Cardiac muscle cell (in vitro differentiated cells and primary cell): Measurements from ENCODE around the gene GPT2. TPM values are rescaled to one million over a fixed set of nuclear protein-coding genes. Genes with fewer than 3 reads are reported as not detected.
A peak's percentile ranks its signal among the peaks of the same experiment; 100 is the strongest.

ENCODE experiments used
- DNase-seq, 2 donors: peaks; one replicate each; pipeline versions ENCODE4 v3.0.0 to v3.0.0-alpha.2; 2010 to 2017; ENCODE audit warnings: low read depth in 1 of 2, low spot score in 1 of 2
- H3K27ac ChIP-seq: fragments of 200-600 bp; sonication (generic); 2 replicates; pipeline ENCODE4 v1.5.1; 2016
- H3K27me3 ChIP-seq: fragments of 200-600 bp; sonication (generic); 2 replicates; pipeline ENCODE4 v1.6.0; 2016; ENCODE audit warnings: control low read depth
- H3K36me3 ChIP-seq: fragments of 200-600 bp; sonication (generic); 2 replicates; pipeline ENCODE4 v1.5.1; 2016; ENCODE audit warnings: control low read depth
- H3K4me1 ChIP-seq: fragments of 200-600 bp; sonication (generic); 2 replicates; pipeline ENCODE4 v1.8.1; 2017; ENCODE audit warnings: low read depth, mild to moderate bottlenecking, mixed run types
- H3K4me3 ChIP-seq: fragments of 200-600 bp; sonication (generic); 2 replicates; pipeline ENCODE4 v1.5.1; 2016; ENCODE audit warnings: mild to moderate bottlenecking
- H3K9me3 ChIP-seq: fragments of 200-600 bp; sonication (generic); 2 replicates; pipeline ENCODE4 v1.5.1; 2017; ENCODE audit warnings: low read depth, mild to moderate bottlenecking, control low read depth
- polyA plus RNA-seq: library from polyadenylated mRNA; unstranded; fragments of >200 nt; fragmentation: Nextera tagmentation; extraction: Ambion mirVana; gene quantifications from 2 replicates; pipeline ENCODE4 v1.2.1, GENCODE V29; 2016
- total RNA-seq: library from RNA; depleted of rRNA; stranded (reverse); fragments of >200 nt; gene quantifications from 2 replicates; pipeline ENCODE4 v1.2.3, GENCODE V29; 2016
- TF ChIP-seq, protein P1 (sequence below): IDR thresholded peaks from 2 replicates; pipeline ENCODE4 v1.5.1; 2012; ENCODE audit warnings: low read depth, mild to moderate bottlenecking, low read length

Gene GPT2
- total and polyA plus RNA-seq, 2 experiments from 2014 or later: 35.4 to 36.6 TPM

- Histone ChIP-seq H3K4me1 (no peaks in the 10 kb centered on the region), H3K36me3 (no peaks in the 10 kb centered on the region), H3K27ac (no peak overlapping the region), H3K4me3 (no peak overlapping the region), H3K27me3 (no peaks in the 10 kb centered on the region), H3K9me3 (no peaks in the 10 kb centered on the region)
- TF ChIP-seq, protein P1, sequence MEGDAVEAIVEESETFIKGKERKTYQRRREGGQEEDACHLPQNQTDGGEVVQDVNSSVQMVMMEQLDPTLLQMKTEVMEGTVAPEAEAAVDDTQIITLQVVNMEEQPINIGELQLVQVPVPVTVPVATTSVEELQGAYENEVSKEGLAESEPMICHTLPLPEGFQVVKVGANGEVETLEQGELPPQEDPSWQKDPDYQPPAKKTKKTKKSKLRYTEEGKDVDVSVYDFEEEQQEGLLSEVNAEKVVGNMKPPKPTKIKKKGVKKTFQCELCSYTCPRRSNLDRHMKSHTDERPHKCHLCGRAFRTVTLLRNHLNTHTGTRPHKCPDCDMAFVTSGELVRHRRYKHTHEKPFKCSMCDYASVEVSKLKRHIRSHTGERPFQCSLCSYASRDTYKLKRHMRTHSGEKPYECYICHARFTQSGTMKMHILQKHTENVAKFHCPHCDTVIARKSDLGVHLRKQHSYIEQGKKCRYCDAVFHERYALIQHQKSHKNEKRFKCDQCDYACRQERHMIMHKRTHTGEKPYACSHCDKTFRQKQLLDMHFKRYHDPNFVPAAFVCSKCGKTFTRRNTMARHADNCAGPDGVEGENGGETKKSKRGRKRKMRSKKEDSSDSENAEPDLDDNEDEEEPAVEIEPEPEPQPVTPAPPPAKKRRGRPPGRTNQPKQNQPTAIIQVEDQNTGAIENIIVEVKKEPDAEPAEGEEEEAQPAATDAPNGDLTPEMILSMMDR: no peak
- no peak for DNase-seq
Observed at GRCh38 chr16:46852130-46852529, 32.0 kb upstream of the GPT2 start.

- no peaks in the 10 kb centered on the region for H3K9me3 ChIP-seq
- no peaks in the 10 kb centered on the region for H3K27me3 ChIP-seq
- no peaks in the 10 kb centered on the region for H3K36me3 ChIP-seq
- H3K4me1 ChIP-seq: no peaks in the 10 kb centered on the region
- TF ChIP-seq, protein P1: peak; percentile 86
- DNase-seq: peak; percentile 83 to 85
- H3K27ac ChIP-seq: no peak overlapping the region
- H3K4me3 ChIP-seq: no peak overlapping the region
Observed at GRCh38 chr16:46853713-46854443, 30.3 kb upstream of the GPT2 start.

DNA sequence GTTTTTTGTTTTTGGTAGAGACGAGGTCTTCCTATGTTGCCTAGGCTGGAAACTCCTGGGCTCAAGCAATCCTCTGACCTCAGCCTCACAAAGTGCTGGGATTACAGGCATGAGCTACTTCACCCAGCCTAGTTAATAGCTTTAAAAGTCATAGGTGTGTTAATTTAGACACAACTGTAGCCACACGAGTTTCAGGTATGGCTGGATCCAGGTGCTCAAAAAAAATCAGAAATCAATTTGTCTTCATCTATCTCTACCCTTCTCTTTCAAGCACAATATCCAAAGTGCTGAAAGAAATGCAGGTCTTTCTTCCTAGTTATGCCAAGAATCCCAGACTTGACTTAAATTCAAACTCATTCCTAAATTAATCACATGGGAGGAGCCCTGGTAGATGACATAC, 29.3 kb upstream of the GPT2 start:
- Histone ChIP-seq H3K9me3 (no peaks in the 10 kb centered on the region), H3K4me1 (no peaks in the 10 kb centered on the region), H3K27me3 (no peaks in the 10 kb centered on the region), H3K36me3 (no peaks in the 10 kb centered on the region), H3K4me3 (no peak overlapping the region), H3K27ac (no peak overlapping the region)
- TF ChIP-seq, protein P1: no peak
- no peak for DNase-seq

- DNase-seq: no peak
- TF ChIP-seq, protein P1: no peak
Observed at GRCh38 chr16:46855389-46855788, 28.8 kb upstream of the GPT2 start.

DNA sequence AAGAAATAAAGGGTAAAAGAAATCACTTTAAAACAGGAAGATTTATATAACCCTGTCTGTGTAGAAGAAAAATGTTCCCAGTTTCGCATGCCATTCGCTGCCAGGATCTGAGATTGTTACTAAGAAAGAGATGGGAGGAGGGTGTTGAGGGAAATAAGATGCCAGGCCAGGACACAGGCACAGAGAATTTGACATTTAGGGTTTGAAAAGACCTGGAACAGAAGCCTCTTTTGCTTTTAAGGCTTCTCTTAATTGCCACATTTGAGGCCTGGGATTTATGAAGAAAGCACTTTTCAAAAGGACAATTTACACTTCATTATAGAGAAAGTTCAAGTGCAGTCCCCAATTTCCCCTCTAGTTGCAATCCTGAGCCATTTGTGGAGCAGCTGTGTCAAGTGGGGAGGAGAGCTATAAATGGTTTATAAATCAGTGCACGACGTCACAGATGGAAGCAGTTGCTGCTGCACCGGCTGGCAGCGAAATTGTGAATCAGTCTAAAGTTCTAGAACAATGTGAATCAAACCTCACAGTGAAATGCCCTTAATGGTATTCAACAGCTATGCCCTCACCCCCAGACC, 26.7 kb upstream of the GPT2 start:
- Histone ChIP-seq H3K4me1 (no peaks in the 10 kb centered on the region), H3K36me3 (no peaks in the 10 kb centered on the region), H3K4me3 (no peak overlapping the region), H3K27me3 (no peaks in the 10 kb centered on the region), H3K9me3 (no peaks in the 10 kb centered on the region), H3K27ac (no peak overlapping the region)
- DNase-seq: peak; percentile 50 to 63
- TF ChIP-seq, protein P1: peak; percentile 44

More at GRCh38 chr16:46855389-46855788, 28.8 kb upstream of the GPT2 start:
- no peaks in the 10 kb centered on the region for H3K4me1 ChIP-seq
- H3K4me3 ChIP-seq: no peak overlapping the region
- H3K27ac ChIP-seq: no peak overlapping the region
- H3K9me3 ChIP-seq: no peaks in the 10 kb centered on the region
- H3K36me3 ChIP-seq: no peaks in the 10 kb centered on the region
- no peaks in the 10 kb centered on the region for H3K27me3 ChIP-seq
